WTC11 (cell line): ENCODE measurements around the gene KRTAP10-7. TPM values are rescaled to one million over a fixed set of nuclear protein-coding genes. Genes with fewer than 3 reads are reported as not detected.

Experiments
- ATAC-seq: fragments of 200-7000 bp; cut with Tn5 transposase; 2 replicates; pipeline ENCODE4 v1.10.0; 2021; ENCODE audit warnings: mild to moderate bottlenecking, moderate library complexity
- CTCF ChIA-PET: fragments of 300-600 bp; sonication (Branson Sonifier 250); formaldehyde crosslinking; loops from one replicate; lab custom pipeline; 2021; ENCODE audit warnings: antibody characterized with exemption; lab: Charles Lee
- POLR2A ChIA-PET: fragments of 350-600 bp; sonication (Branson Sonifier 250); formaldehyde crosslinking; loops from one replicate; lab custom pipeline; 2021; ENCODE audit warnings: antibody characterized with exemption; lab: Charles Lee
- DNase-seq: peaks from one replicate; pipeline ENCODE4 v3.0.0; 2021; ENCODE audit warnings: low spot score
- H3K27ac Mint-ChIP-seq: 2 replicates; pipeline ENCODE4 v1.8.0; 2021; ENCODE audit warnings: mixed read lengths
- H3K27me3 Mint-ChIP-seq: 2 replicates; pipeline ENCODE4 v1.8.0; 2021; ENCODE audit warnings: low read depth, mild to moderate bottlenecking, moderate library complexity, mixed read lengths
- H3K36me3 Mint-ChIP-seq: 2 replicates; pipeline ENCODE4 v1.8.0; 2021; ENCODE audit warnings: mixed read lengths
- H3K4me1 Mint-ChIP-seq: 2 replicates; pipeline ENCODE4 v1.8.0; 2022; ENCODE audit warnings: mixed read lengths
- H3K4me3 Mint-ChIP-seq: 2 replicates; pipeline ENCODE4 v1.8.0; 2021; ENCODE audit warnings: mild to moderate bottlenecking, moderate library complexity, mixed read lengths
- H3K9me3 Mint-ChIP-seq: 2 replicates; pipeline ENCODE4 v1.8.0; 2021; ENCODE audit warnings: mixed read lengths
- CTCF ChIP-seq: fragments of 200-600 bp; IDR thresholded peaks from 2 replicates; pipeline ENCODE4 v1.8.0; 2022; ENCODE audit warnings: antibody characterized with exemption
- ETV6 ChIP-seq: sonication (generic); formaldehyde crosslinking; IDR thresholded peaks from 2 replicates; pipeline ENCODE4 v1.8.1; 2022; ENCODE audit warnings: mild to moderate bottlenecking, missing genetic modification reagents
- FOXJ3 ChIP-seq: sonication (generic); formaldehyde crosslinking; IDR thresholded peaks from 2 replicates; pipeline ENCODE4 v1.9.0; 2021; ENCODE audit warnings: missing genetic modification reagents, mild to moderate bottlenecking, borderline replicate concordance
- HMGXB4 ChIP-seq: sonication (generic); formaldehyde crosslinking; IDR thresholded peaks from 2 replicates; pipeline ENCODE4 v1.8.1; 2023; ENCODE audit warnings: mild to moderate bottlenecking, moderate library complexity, missing genetic modification reagents
- JAZF1 ChIP-seq: fragments of 250-450 bp; sonication (Bioruptor Pico); IDR thresholded peaks from 2 replicates; pipeline ENCODE4 v1.9.0; 2021; ENCODE audit warnings: moderate library complexity, mild to moderate bottlenecking, inconsistent platforms
- MLX ChIP-seq: sonication (generic); formaldehyde crosslinking; IDR thresholded peaks from 2 replicates; pipeline ENCODE4 v1.8.1; 2023; ENCODE audit warnings: mild to moderate bottlenecking, missing genetic modification reagents, moderate library complexity
- PRDM15 ChIP-seq: sonication (generic); formaldehyde crosslinking; IDR thresholded peaks from 2 replicates; pipeline ENCODE4 v1.8.0; 2022; ENCODE audit warnings: missing genetic modification reagents
- RELA ChIP-seq: sonication (generic); formaldehyde crosslinking; IDR thresholded peaks from 2 replicates; pipeline ENCODE4 v1.8.1; 2022; ENCODE audit warnings: missing genetic modification reagents, mild to moderate bottlenecking, borderline replicate concordance
- USF1 ChIP-seq: sonication (generic); formaldehyde crosslinking; IDR thresholded peaks from 2 replicates; pipeline ENCODE4 v1.8.0; 2022; ENCODE audit warnings: mild to moderate bottlenecking, missing genetic modification reagents
- USF2 ChIP-seq: sonication (generic); formaldehyde crosslinking; IDR thresholded peaks from 2 replicates; pipeline ENCODE4 v1.8.1; 2023; ENCODE audit warnings: mild to moderate bottlenecking, missing genetic modification reagents, moderate library complexity
- ZNF138 ChIP-seq: sonication (generic); formaldehyde crosslinking; conservative IDR thresholded peaks from 2 replicates; pipeline ENCODE4 v1.8.1; 2022; ENCODE audit warnings: mild to moderate bottlenecking, moderate library complexity, missing genetic modification reagents
- ZNF219 ChIP-seq: sonication (generic); formaldehyde crosslinking; IDR thresholded peaks from 2 replicates; pipeline ENCODE4 v1.8.0; 2023; ENCODE audit warnings: missing genetic modification reagents, mild to moderate bottlenecking, borderline replicate concordance
- ZNF425 ChIP-seq: fragments of 250-450 bp; sonication (Bioruptor Pico); conservative IDR thresholded peaks from 2 replicates; pipeline ENCODE4 v1.9.0; 2021; ENCODE audit warnings: mild to moderate bottlenecking
- ZSCAN18 ChIP-seq: fragments of 250-450 bp; sonication (Bioruptor Pico); IDR thresholded peaks from 2 replicates; pipeline ENCODE4 v2.1.2; 2022; ENCODE audit warnings: mild to moderate bottlenecking, moderate library complexity
- total RNA-seq: library from RNA; stranded (reverse); gene quantifications from 3 replicates; pipeline ENCODE4 v1.2.3, GENCODE V29; 2021

The KRTAP10-7 gene
- total RNA-seq, 1 experiment from 2014 or later, result not detected

GRCh38 chr21:44614961-44615391, 14.6 kb downstream of the KRTAP10-7 start:
- TF ChIP-seq ZNF138 (no peak), HMGXB4 (CRISPR knock-in tag) (no peak), FOXJ3 (CRISPR knock-in tag) (no peak), ZNF219 (CRISPR knock-in tag) (no peak), RELA (no peak), CTCF (no peak), ZNF425 (no peak)
- no peak overlapping the region for H3K4me3 Mint-ChIP-seq
- peaks cover 4% of the 10 kb centered on the region for H3K27me3 Mint-ChIP-seq
- H3K36me3 Mint-ChIP-seq, result peaks cover 36% of the 10 kb centered on the region
- no peak overlapping the region for H3K27ac Mint-ChIP-seq
- ATAC-seq, result no peak
- H3K4me1 Mint-ChIP-seq, result peaks cover 31% of the 10 kb centered on the region
- ChIA-PET POLR2A (no interaction called here), CTCF (no interaction called here)
- H3K9me3 Mint-ChIP-seq, result peaks cover 33% of the 10 kb centered on the region
- DNase-seq, result no peak

- Mint-ChIP-seq H3K9me3 (peaks cover 32% of the 10 kb centered on the region), H3K27ac (no peak overlapping the region), H3K4me1 (peaks cover 31% of the 10 kb centered on the region), H3K27me3 (peaks cover 4% of the 10 kb centered on the region), H3K36me3 (peaks cover 34% of the 10 kb centered on the region), H3K4me3 (no peak overlapping the region)
- ChIA-PET POLR2A (no interaction called here), CTCF (no interaction called here)
- no peak for TF ChIP-seq ZSCAN18 (CRISPR knock-in tag)
- TF ChIP-seq USF1, result no peak
- TF ChIP-seq USF2, result no peak
- TF ChIP-seq MLX (CRISPR knock-in tag), result no peak
- no peak for TF ChIP-seq ETV6 (CRISPR knock-in tag)
- TF ChIP-seq PRDM15 (CRISPR knock-in tag), result no peak
- no peak for TF ChIP-seq JAZF1 (CRISPR knock-in tag)
- ATAC-seq (no peak), DNase-seq (no peak)
Measured at GRCh38 chr21:44615466-44615865, 15.1 kb downstream of the KRTAP10-7 start.
